Measurements from ENCODE around the gene BMERB1. TPM values are rescaled to one million over a fixed set of nuclear protein-coding genes. Genes with fewer than 3 reads are reported as not detected.

The BMERB1 gene
- total RNA-seq, 3 donors from 2014 or later, result 25.3 to 77.8 (median 38.7) TPM

DNA sequence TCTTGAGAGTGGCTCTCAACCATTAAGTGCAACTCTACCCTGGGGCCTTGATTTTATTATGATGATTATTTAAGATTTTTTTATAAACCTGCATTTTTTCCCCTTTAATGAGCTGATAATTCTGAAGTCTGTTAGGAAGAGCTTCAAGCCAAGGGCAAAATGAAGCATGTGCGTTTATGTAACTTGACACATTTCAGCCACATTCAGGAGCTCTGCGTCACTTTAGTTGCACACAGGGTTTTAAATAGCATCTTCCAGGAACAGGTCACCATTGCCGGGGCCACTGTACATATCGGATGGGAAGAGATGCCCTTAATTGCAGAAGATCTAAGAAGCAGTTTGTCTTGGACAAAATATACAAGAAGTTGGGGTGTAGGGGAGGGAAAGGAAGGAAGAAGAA is 89.6 kb downstream of the BMERB1 start:
- Histone ChIP-seq H3K4me3 (no peak overlapping the region), H3K9me3 (no peaks in the 10 kb centered on the region), H3K27me3 (no peaks in the 10 kb centered on the region), H3K36me3 (no peaks in the 10 kb centered on the region), H3K27ac (no peak overlapping the region), H3K4me1 (peaks cover 0 to 4% of the 10 kb centered on the region in 2 donors)
- TF ChIP-seq POLR2A (IDR thresholded peaks at IDR 0.05) (no peak), CTCF (IDR thresholded peaks at IDR 0.05) (no peak), POLR2AphosphoS5 (IDR thresholded peaks at IDR 0.05) (no peak)
- no peak for DNase-seq (ENCODE audit: low spot score in 2 of 2)
- intact Hi-C loops (cut with DNase I; ENCODE audit: low total_unique reads), result no loop called here

GRCh38 chr16:15524966-15525365 is 90.6 kb downstream of the BMERB1 start:
- intact Hi-C loops (cut with DNase I; ENCODE audit: low total_unique reads), result no loop called here
- no peak for TF ChIP-seq CTCF (IDR thresholded peaks at IDR 0.05)
- TF ChIP-seq POLR2AphosphoS5 (IDR thresholded peaks at IDR 0.05), result no peak
- TF ChIP-seq POLR2A (IDR thresholded peaks at IDR 0.05), result no peak
- peaks cover 0 to 4% of the 10 kb centered on the region in 2 donors for H3K4me1 ChIP-seq
- no peak for DNase-seq (ENCODE audit: low spot score in 2 of 2)
- H3K36me3 ChIP-seq, result no peaks in the 10 kb centered on the region
- no peaks in the 10 kb centered on the region for H3K9me3 ChIP-seq
- no peak overlapping the region for H3K4me3 ChIP-seq
- H3K27ac ChIP-seq, result no peak overlapping the region
- H3K27me3 ChIP-seq, result no peaks in the 10 kb centered on the region

GRCh38 chr16:15526097-15526496 is 91.7 kb downstream of the BMERB1 start:
- H3K36me3 ChIP-seq, result no peaks in the 10 kb centered on the region
- DNase-seq (ENCODE audit: low spot score in 2 of 2), result no peak
- intact Hi-C loops (cut with DNase I; ENCODE audit: low total_unique reads), result no loop called here
- H3K27ac ChIP-seq, result no peak overlapping the region
- no peak for TF ChIP-seq CTCF (IDR thresholded peaks at IDR 0.05)
- TF ChIP-seq POLR2A (IDR thresholded peaks at IDR 0.05), result no peak
- TF ChIP-seq POLR2AphosphoS5 (IDR thresholded peaks at IDR 0.05), result no peak
- H3K27me3 ChIP-seq, result no peaks in the 10 kb centered on the region
- H3K9me3 ChIP-seq, result no peaks in the 10 kb centered on the region
- H3K4me3 ChIP-seq, result no peak overlapping the region
- H3K4me1 ChIP-seq, result peaks cover 0 to 4% of the 10 kb centered on the region in 2 donors

- Histone ChIP-seq H3K27me3 (no peaks in the 10 kb centered on the region), H3K4me3 (no peak overlapping the region), H3K36me3 (no peaks in the 10 kb centered on the region), H3K9me3 (no peaks in the 10 kb centered on the region), H3K27ac (no peak overlapping the region), H3K4me1 (peaks cover 0 to 4% of the 10 kb centered on the region in 2 donors)
- no peak for DNase-seq (ENCODE audit: low spot score in 2 of 2)
- TF ChIP-seq CTCF (IDR thresholded peaks at IDR 0.05), result no peak
- no peak for TF ChIP-seq POLR2A (IDR thresholded peaks at IDR 0.05)
- TF ChIP-seq POLR2AphosphoS5 (IDR thresholded peaks at IDR 0.05), result no peak
- intact Hi-C loops (cut with DNase I; ENCODE audit: low total_unique reads), result no loop called here
Measured at GRCh38 chr16:15526731-15527130, 92.3 kb downstream of the BMERB1 start.

GRCh38 chr16:15529673-15530072 is 95.3 kb downstream of the BMERB1 start:
- H3K4me3 ChIP-seq, result no peak overlapping the region
- no peaks in the 10 kb centered on the region for H3K36me3 ChIP-seq
- TF ChIP-seq POLR2A (IDR thresholded peaks at IDR 0.05), result no peak
- no peak for TF ChIP-seq CTCF (IDR thresholded peaks at IDR 0.05)
- TF ChIP-seq POLR2AphosphoS5 (IDR thresholded peaks at IDR 0.05), result no peak
- no peaks in the 10 kb centered on the region for H3K9me3 ChIP-seq
- intact Hi-C loops (cut with DNase I; ENCODE audit: low total_unique reads), result no loop called here
- DNase-seq (ENCODE audit: low spot score in 2 of 2), result no peak
- H3K27ac ChIP-seq, result no peak overlapping the region
- no peaks in the 10 kb centered on the region for H3K4me1 ChIP-seq
- no peaks in the 10 kb centered on the region for H3K27me3 ChIP-seq
